HG02798 (cell line): ENCODE data around the gene TFF2.

ENCODE experiments used
- ATAC-seq: cut with Tn5 transposase; IDR thresholded peaks from one replicate; pipeline ENCODE4 v1.9.1; 2021; ENCODE audit warnings: mild to moderate bottlenecking; ENCODE audit not compliant: unreplicated experiment, poor library complexity

TFF2 gene

DNA sequence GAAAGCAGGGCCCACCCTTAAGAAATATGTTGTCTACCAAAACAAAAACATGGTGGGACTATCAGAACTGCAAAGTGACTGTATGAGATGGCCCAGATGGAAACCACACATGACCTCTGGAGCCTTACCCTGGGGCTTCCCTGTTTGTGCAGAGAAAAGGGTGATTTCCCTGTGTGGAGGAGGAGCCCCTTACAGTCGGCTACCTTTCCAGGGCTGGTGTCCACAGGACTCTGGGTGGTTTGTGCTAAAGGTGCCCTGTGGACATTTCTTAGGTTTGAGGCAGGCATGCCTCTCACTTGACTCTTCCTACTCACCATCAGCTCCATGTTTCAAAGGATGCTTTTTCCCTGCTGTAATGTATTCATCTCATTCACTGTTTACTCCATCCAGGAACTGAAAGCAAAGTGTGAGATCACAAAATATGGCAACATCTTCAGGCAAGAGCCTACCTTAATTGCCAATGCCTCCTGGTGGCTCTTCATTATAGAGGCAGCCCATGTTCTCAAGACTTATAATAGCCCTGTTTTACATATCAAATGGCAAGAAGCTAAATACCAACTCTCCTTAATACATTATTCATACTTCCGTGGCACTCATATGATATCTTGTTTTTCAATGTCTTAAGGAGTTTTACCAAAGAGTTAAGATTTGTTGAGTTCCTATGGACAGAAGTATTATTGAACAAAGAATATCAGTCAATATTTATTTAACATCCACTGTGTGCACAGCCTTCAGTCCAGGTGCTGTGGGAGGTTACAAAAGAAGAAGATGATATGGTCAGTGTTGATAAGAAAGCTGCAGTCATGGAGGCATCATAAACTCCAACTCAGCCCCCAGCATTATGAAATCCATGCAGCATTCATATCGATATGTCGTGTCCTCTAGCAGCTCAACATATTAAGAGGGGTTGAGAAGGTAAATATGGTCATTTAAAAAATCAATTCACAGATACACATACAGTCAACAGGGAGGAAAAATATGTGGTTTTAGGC is 20.1 kb downstream of the TFF2 start:
- no peak for ATAC-seq

DNA sequence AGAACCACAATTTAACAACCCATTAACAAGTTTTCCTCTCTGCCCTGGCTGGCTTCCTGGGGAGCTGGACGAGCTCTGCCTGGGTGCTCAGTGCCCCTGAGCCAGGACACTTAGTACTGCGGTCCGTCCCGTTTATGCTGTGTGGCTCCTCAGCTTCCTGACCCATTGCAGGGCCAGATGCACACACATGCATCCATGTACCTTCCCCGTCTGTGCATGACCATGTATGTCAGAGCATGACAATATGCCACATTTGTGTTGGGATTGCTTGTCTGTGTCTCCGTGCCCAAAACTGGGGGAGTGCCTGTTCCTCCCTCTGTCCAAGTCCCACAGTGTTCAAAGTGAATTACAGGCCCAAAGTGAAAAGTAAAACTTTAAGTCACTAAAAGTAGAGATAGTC is 25.9 kb downstream of the TFF2 start:
- ATAC-seq: no peak

DNA sequence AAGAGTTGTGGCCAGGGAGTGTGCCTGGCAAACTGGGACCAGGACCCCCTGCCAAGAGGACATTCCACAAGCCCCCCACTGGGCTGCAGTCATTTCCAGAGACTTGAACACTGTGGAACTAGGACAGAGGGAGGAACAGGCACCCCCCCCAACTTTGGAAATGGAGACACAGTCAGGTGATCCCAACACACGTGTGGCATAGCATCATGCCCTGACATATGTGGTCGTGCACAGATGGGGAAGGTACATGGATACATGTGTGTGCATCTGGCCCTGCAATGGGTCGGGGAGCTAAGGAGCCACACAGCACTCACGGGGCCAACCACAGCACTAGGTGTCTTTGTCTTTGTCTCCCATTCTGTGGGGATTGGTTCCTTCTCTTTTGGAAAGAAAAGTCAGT is 28.9 kb downstream of the TFF2 start:
- no peak for ATAC-seq

DNA sequence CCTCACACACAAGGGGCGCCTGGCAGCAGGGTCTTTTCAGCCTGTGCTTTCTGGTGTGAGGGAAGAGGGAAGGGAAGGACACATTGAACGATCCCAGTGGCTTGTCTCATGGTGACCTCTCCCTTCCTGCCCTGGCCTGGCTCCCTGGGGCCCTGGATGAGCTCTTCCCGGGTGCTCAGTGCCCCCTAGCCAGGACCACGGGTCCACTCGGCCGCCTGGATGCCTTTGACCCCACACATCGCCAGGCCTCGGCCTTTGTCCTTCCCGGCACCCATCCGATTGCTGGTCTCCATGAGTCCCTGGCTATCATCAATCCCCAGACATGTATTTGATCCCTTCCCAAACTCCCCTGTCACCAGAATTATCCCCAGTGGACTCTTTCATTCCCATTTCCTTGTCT is 29.6 kb downstream of the TFF2 start:
- ATAC-seq: no peak

DNA sequence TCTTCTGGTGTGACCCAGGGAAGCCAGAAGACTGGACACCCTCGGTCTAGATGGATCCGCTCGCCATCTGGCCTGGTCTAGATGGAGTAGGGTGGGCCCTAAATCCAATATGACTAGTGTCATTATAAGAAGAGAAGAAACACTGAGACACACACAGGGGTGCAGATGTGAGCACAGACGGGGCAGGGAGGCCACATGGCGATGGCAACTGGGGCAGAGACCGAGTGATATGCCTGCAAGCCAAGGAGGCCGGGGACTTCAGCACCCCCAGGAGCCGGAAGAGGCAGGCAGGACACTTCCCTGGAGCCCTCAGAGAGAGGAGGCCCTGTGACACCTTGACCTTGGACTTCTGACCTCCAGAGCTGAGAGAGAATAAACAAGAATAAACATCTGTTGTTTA is 30.0 kb downstream of the TFF2 start:
- no peak for ATAC-seq

DNA sequence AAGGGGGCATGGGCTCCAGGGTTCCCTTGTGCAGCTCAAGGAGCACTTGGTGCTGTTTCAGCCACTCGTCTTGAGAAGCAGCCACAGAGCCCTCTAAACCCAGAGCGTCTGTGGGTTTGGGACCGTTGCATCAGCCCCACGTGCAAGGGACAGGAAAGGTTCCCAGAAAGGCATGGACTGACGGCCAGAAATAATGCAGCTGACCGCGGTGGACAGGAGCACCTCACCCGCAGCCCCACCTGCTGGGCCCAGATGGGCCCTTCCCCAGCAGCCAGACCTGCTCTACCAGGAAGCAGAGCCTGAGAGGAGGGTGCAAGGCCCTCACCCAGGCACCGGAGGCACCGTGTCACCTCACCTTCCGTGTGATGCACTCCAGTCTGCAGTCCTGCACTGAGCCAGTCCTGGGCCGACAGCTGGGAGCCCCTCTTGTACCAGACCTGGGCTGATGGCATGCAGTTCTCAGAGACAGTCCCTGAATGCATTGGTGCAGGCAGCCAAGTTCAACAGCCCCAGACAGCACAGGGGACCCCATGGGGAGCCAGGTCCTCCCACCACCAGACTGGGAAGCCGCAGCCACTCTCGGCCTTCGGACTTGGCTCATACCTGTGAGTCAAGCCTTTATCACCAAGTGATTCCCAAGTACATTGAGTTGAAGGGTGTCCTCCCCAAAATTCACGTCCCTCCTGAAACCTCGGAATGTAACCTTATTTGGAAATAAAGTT is 30.8 kb downstream of the TFF2 start:
- no peak for ATAC-seq

DNA sequence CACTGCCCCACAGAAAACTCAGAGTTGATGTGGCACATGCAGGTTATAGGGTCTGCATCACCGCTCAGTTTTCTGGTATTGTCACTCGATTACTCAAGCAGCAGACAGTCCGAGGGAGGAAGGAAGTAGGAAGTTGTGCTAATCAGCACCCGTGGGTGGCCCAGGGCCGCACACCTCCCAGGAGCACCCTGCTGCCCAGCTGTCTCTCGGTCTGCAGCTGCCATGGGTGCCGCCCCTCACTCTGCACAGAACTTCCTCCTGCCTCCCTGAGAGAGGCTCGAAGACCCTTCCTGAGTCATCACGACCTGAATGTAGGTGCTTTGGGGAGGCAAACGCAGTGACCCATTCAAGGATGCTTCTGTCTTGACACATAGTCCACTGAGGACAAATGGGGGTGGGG is 31.4 kb downstream of the TFF2 start:
- no peak for ATAC-seq

DNA sequence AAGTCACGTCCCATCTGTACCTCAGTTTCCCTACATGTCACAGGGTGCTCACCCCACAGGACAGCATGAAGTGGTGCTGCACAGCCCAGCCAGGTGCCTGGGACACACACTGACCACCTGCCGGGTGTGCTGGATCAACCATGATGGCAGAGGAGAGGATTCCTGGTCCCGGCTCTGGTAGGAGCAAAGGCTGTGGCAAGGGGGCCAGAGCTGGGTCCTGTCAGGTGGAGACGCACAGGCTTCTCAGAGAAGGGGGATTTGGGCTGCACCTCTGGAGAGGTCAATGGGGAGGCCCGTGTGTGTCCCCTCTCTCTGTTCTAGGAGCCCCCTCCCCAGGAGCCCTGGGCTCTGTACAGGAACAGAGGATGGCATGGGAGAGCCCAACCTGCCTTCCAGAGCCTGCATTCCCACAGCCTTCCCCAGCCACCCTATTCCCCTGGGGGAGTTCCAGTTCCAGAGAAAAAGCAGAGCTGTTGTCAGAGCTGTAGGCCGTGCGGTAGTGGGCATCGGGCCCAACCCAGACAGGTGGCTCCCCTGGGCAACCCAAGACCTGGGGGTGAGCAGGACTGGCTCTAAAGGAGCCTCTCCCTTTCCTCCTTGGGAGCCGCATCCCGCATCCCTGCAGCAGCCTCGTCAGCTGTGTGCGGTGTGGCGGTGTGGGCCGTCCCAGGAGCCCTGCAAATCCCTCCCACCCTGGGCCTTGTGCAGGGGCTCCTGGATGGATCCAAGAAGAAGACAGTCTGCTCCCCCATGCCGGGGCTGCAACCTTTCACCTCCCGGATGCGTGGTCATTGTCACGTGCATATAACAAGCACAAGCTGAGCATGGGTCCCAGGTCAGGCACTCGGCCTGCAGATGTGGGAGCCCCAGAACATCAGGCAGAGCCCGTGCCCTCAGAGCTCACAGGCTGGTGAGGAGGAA is 32.7 kb downstream of the TFF2 start:
- ATAC-seq: no peak

DNA sequence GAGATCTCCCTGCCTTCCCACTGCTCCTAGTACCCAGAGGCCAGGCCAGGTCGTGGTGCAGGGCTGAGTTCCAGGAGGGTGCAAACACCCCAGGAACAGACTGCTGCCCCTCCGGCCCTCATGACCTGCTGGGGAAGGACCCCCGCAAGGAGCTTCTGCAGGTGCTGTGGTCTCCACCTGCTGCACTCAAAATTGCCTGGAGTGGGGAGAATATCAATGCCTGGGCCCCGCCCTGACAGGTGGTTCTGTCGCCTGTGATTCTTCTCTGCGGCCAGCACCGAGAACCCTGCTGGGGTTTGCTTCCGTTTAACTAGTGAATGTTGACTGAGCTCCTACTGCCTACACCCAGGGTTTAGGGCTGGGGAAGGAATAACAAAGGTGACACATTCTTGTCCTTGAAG is 33.5 kb downstream of the TFF2 start:
- ATAC-seq: no peak

DNA sequence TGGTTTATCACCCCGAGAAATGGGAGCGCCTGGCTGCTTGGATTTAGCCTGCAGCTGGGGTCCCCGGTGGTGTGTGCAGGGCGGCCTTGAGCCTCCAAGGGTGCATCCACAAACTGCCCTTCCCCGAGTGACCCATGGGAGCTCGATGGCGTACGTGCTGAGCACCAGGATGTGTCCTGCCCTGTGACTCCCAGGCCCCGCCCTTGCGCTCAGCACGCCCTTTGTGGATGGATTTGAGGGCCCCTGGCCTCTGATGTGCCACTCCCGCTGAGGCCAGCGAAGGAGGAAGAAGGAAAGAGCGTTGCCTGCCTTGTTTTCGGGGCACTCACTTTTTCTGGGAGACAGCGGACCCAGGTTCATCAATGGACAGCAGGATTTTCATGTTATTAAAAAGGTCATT is 33.9 kb downstream of the TFF2 start:
- no peak for ATAC-seq

DNA sequence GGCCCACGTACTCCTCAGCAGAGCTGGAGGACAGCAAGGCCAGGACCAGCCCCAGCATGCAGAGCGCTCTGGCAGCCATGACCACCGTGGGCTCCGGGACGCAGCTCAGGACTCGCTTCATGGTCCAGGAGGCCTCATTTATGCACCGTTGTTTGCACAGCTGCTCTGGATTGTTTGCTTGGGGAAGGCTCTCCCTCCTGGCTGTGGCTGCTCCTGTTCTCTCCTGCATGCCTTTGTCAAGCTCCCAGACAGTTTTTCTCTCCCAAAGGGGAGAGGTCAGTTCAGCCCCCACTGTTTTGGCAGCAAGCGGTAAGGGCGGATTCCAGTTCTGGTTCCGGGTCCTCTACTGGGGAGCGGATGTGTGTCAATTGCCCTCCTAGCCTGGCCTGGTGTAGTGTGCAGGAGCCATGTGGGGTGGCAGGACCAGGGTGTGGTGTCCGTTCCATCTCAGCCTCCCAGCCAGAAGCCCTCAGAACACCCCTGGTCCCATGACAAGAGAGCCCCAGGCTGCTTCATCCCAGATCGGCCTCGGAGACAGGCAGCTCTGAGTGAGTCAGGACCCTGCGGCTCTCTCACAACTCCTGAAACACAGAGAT is 35.4 kb downstream of the TFF2 start, which contains the start of gene TFF3:
Gene TFF3 (minus strand): TSS at position 114 of the 596 bp plus-strand sequence. CDS start 35 bp downstream, at position 79.
- no peak for ATAC-seq

DNA sequence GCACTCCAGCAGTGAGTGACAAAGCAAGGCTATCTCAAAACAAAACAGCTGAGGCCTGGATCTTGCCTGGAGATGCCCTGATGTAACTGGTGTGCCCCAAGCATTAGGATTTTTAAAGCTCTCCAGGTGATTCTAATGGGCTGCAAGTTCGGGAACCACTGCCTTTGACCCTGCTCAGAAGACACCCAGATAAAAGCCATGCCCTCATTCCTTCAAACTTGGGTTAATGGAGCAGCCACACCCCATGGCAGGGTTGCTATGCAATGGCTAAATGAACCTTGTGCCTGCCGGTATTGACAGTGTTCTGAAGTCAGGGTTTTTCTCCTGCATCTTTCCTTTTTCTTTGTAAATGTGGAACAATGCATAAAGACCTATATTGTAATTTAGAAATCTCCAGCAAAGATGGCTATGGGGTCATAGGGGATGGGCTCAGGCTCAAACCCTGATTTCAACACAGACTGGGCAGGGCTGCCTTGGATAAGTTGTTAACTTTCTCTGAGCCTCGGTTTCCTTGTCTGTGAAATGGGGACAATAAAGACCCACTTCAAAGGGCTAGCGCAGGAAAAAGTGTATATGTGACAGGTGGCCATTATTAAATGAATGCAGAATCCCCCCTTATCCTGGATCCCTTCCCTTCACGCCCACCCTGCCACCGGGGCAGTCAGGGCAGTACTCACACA is 36.0 kb downstream of the TFF2 start:
- no peak for ATAC-seq

DNA sequence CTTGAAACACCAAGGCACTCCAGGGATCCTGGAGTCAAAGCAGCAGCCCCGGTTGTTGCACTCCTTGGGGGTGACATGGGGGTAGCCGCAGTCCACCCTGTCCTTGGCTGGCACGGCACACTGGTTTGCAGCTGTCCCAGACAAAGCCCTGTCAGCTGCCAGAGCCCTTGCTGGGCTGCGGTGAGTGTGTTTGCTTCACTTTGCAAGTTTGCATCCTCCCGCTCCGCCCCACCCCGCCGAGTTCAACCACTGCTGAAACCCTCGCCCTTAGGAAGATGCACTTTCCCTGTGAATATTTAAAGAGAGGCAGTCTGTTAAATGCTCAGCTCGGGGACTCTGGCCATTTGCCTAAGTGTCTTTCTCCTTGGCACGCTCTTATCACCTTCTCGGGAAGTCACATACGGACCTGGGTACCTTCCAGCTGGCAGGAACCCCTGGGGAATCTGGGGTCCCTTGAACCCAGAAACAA is 37.3 kb downstream of the TFF2 start:
- ATAC-seq: no peak

DNA sequence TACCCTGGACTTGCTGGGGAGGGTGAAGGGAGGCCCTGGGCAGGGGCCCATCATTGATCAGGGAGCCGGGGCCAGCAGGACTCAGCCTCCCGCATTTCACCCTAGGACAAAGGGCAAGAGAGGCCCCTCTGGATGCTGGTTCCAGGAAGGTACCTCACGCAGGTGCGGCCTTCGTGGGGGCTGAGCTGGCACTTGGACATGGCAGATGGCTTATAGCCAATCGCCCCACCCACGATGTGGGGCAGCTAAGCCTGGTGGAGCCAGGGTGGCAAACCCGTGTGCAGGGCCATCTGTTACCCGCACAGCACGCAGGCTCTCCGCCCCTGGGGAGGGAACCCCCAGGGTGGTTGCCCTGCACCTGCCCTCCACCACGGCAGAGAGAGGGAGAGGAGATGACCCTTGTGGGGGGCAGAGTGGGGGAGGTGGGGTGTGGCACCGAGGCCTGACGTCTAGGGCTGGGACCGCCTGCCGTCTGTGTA is 38.1 kb downstream of the TFF2 start:
- no peak for ATAC-seq

DNA sequence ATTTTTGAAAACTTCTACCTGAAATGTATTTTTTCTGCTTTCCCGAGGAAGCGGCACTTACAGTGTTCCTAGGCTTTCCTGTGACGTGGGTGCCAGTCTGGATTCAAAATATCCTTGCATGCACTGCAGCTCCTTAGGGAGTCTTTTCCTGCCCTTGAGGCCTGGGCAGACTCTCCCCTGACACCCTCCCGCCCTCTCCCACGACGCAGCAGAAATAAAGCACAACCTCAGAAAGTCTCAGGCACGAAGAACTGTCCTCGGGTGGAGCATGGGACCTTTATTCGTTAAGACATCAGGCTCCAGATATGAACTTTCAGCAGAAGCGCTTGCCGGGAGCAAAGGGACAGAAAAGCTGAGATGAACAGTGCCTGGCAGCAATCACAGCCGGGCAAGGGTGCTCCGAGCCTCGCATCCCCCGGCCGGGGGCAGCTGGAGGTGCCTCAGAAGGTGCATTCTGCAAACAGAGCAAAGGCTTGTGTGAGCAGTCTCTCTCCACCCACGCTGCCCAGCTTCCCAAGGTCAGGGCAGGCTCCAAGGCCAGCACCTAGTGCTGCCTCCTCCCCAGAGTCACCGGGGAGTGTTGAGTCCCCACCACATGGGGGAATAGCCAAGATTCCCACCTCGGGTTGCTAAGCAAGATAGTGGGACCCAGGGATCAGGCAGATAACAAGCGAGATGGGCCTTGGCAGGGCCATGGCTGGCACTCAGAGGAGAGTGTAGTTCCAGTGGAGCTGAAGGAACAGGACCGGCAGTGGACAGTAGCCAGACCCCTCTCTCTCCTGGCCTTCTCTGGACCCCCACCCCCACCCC is 38.8 kb downstream of the TFF2 start:
- ATAC-seq: no peak

DNA sequence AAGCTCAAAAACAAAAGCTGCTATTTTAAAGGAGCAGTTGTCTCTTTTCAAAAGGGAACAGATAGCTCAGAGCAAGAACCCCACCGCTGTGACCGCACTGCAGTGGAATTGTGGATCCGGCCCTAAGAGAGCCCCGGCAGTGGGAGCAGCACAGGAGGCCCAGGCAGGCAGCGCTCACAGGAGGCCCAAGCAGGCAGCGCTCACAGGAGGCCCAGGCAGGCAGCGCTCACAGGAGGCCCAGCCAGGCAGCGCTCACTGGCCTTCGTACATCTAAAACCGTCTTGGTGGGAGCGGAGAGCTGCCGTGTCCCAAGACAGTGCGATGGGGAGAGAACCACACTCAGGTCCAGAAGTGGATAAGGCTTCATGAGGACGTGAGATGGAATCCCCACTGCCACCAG is 39.6 kb downstream of the TFF2 start:
- no peak for ATAC-seq

DNA sequence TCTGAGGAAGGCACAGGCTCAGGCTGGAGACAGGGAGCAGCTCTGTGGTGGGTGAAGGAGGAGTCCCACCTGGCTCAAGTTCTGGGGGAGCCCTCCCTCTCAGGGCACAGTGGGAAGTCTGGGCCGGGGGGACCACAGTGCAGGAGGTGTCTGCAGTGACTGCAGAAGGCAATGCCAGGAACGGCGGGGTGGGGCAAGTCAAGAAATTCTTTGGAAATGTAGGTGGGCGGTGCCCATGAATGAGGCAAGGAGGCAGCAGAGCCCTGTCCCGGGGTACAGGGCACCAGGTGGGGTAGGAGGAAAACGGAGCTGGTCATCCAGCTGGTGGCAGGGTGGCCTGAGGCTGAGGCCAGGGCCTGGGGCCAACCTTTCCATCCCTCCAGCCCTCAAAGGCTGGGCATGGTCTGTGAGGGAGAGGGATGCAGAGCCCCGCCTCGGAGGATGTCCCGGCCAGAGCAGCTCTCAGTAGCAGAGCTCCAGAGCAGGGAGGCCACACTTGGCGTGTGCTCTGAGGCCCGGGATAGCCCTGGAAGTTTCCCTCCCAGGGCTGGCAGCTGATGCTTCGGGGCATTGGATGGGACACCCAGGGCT is 40.3 kb downstream of the TFF2 start:
- no peak for ATAC-seq

DNA sequence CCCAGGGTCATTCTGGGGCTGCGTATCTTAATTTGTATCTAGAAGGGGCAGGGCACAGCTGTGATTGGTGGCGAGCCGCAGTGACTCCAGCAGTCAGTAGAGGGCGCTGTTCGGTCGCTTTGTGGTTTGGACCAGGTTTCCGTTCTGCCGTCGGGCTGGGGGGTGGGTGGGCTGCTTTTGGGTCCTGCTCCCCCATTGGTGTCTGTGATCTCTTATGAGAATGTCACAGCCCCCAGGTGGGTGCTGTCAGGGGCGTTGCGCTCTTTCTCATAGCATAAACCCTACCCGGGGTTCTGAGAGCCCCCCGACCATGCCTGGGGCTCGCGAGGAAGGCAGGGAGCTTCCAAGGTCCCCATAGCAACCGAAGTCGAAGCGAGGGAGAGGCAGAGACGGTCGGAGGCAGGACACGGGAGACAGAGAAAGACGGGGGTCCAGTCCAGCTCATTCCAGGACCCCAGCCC is 41.0 kb downstream of the TFF2 start:
- ATAC-seq: no peak
